GM20000 (cell line): ENCODE results near the gene C7.

ENCODE experiments used
- DNase-seq: peaks from one replicate; pipeline ENCODE4 v3.0.0; 2012; ENCODE audit warnings: low spot score
- CTCF ChIP-seq: IDR thresholded peaks from 2 replicates; pipeline ENCODE4 v1.5.1; 2012; ENCODE audit warnings: mild to moderate bottlenecking, control low read depth; ENCODE audit errors: extremely low read depth, missing control alignments

Gene C7

GRCh38 chr5:40904994-40905306, 4.3 kb upstream of the C7 start:
- no peak for TF ChIP-seq CTCF
- no peak for DNase-seq

DNA sequence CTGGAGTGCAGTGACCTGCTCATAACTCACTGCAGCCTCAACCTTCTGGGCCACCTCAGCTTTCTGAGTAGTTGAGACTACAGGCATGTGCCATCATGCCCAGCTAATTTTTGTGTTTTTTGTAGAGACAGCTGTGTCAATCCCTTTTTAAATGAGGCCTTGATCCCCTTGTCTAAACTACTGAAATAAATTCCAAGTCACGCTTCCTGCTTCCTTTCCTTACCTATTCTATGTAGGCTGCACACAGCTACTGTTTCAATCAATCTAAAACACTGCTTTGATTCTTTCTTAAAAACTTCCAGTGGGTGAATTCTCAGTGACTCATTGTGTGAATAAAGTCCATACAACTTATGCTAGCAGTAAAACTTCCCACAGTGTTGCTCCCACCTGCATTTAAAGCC, 2.9 kb upstream of the C7 start:
- TF ChIP-seq CTCF, result no peak
- DNase-seq, result no peak

DNA sequence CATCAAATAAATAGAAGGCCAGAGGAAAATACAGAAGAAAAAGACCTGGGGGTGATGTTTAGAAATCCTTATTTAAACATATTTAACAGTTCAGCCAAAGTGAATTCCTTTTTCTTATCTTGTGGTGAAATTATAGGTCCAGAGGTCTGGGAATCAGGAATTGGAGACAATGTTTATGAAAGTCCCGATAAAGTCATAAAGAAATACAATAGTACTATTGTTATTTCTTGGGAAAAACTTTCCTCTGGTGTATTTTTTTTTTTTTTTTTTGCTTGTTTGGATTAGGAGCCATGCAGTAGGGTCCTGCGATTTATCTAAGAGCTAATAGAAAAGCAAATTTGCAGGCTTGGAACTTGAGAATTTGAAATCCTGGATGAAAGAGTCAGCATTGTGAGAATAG, 426 bp downstream of the C7 start:
- no peak for TF ChIP-seq CTCF
- DNase-seq, result no peak

- DNase-seq, result no peak
- TF ChIP-seq CTCF, result no peak
These were observed 2.0 kb downstream of the C7 start for GRCh38 chr5:40911266-40911665.

DNA sequence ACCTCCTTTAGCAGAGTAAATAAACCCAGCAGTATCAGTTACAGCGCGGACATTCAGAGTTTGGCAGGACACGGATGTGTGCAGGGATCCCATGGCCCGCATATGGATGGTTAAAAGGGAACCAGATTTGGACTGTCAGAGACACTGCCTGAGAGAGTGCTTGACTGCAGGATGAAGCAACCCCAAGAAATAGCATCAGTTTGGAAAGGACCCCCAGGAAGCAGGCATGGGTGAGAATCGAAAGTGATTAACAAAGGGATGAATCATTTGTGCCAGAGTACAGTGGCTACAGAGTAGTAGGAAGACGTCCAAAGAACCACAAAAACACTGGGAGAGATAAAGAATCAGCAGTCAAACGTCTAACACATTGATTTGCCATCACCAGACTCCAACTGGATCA, 5.5 kb downstream of the C7 start:
- no peak for TF ChIP-seq CTCF
- no peak for DNase-seq

GRCh38 chr5:40915341-40915926, 6.1 kb downstream of the C7 start:
- no peak for TF ChIP-seq CTCF
- DNase-seq, result no peak

DNA sequence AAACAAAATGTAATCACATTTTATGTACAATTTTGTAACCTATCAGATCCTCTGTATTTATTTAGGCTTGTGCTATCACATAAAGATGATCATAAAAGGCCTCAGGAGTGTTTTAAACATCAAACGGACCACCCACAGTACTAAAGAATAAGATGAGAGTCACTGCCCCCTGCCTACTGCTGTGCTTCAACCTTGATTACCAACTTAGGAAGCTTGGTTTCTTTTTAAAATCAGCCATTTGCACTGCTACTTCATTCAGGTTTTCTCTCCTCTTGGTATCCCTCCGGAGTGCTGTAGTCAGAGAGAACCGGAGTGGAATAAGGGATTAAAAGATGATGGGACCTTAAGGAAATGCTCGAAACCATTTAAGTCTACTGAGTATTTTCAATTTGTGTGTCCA, 6.9 kb downstream of the C7 start:
- TF ChIP-seq CTCF, result no peak
- no peak for DNase-seq
